DND-41 (cell line): ENCODE measurements around the gene SPPL3.

Experiments used
- CTCF ChIP-seq: IDR thresholded peaks from 2 replicates; pipeline ENCODE4 v1.5.1; 2012; ENCODE audit warnings: borderline replicate concordance, low read length, moderate library complexity, mild to moderate bottlenecking; ENCODE audit not compliant: poor library complexity, severe bottlenecking; ENCODE audit errors: extremely low read depth
- EZH2 ChIP-seq: IDR thresholded peaks from 3 replicates; pipeline ENCODE4 v1.6.1; 2012; ENCODE audit warnings: borderline replicate concordance, low read depth, mild to moderate bottlenecking, moderate library complexity, low read length, inconsistent platforms; ENCODE audit not compliant: severe bottlenecking

GRCh38 chr12:120795441-120796178 lies 108.5 kb downstream of the SPPL3 start:
- TF ChIP-seq CTCF (no peak), EZH2 (no peak)
